HFFc6 (cell line): ENCODE measurements around the gene GABRG3. TPM values are rescaled to one million over a fixed set of nuclear protein-coding genes. Genes with fewer than 3 reads are reported as not detected.

Experiments
- DNase-seq: peaks from one replicate; pipeline ENCODE4 v3.0.0-alpha.2; 2018
- H3K27ac Mint-ChIP-seq: 2 replicates; pipeline ENCODE4 v1.8.0; 2020; ENCODE audit warnings: mild to moderate bottlenecking, mixed read lengths
- H3K27me3 Mint-ChIP-seq: 2 replicates; pipeline ENCODE4 v1.8.0; 2021; ENCODE audit warnings: mild to moderate bottlenecking, moderate library complexity, mixed read lengths; ENCODE audit not compliant: insufficient read depth
- H3K36me3 Mint-ChIP-seq: 2 replicates; pipeline ENCODE4 v1.8.0; 2021; ENCODE audit warnings: low read depth, mixed read lengths
- H3K4me1 Mint-ChIP-seq: 2 replicates; pipeline ENCODE4 v1.8.0; 2020; ENCODE audit warnings: low read depth, mixed read lengths
- H3K4me3 Mint-ChIP-seq: 2 replicates; pipeline ENCODE4 v1.8.0; 2020; ENCODE audit warnings: mild to moderate bottlenecking, moderate library complexity, mixed read lengths
- H3K9me3 Mint-ChIP-seq: 2 replicates; pipeline ENCODE4 v1.8.0; 2020; ENCODE audit warnings: mild to moderate bottlenecking, mixed read lengths
- CTCF ChIP-seq: fragments of 200-600 bp; sonication (generic); IDR thresholded peaks from 2 replicates; pipeline ENCODE4 v1.5.0; 2021; ENCODE audit warnings: antibody characterized with exemption, mild to moderate bottlenecking
- total RNA-seq, 6 experiments: library from RNA; stranded (reverse); fragmentation: NEBNext Ultra II Directional; extraction: Animal tissue kit (Norgen Biotek cat#: 25700); gene quantifications; 2 replicates in 1 of 6; 3 replicates in 5 of 6; pipeline ENCODE4 v1.2.3, GENCODE V29; 2021

Gene GABRG3
- total RNA-seq, 6 experiments from 2014 or later, result not detected

GRCh38 chr15:27111323-27111722, 140.3 kb downstream of the GABRG3 start:
- no peaks in the 10 kb centered on the region for H3K36me3 Mint-ChIP-seq
- no peaks in the 10 kb centered on the region; the same call in none of the 2 replicates for H3K27me3 Mint-ChIP-seq
- peaks cover 52% of the 10 kb centered on the region for H3K9me3 Mint-ChIP-seq
- no peak for DNase-seq
- H3K27ac Mint-ChIP-seq, result no peak overlapping the region
- no peaks in the 10 kb centered on the region for H3K4me1 Mint-ChIP-seq
- H3K4me3 Mint-ChIP-seq, result no peak overlapping the region
- TF ChIP-seq CTCF, result no peak

DNA sequence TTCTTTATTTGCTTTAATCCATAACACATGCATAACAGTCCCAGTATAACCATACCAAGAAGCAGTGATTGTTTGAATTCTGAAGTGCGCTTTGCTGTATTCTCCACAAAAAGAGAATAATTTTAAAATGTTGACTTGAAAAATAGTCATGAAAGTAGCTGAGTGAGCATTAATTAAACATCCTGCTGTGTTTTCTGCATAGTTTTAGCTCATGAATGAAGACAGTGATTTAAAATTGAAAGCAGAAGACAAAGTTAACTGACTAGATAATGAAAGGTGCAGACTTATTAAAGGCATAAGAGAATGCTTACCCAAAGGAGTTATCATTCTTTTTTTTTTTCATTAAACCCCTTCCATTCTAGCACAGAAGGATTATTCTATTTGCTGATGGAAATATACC, 143.5 kb downstream of the GABRG3 start:
- Mint-ChIP-seq H3K9me3 (peaks cover 51% of the 10 kb centered on the region), H3K27me3 (no peaks in the 10 kb centered on the region; the same call in none of the 2 replicates), H3K4me1 (no peaks in the 10 kb centered on the region), H3K4me3 (no peak overlapping the region), H3K27ac (no peak overlapping the region), H3K36me3 (no peaks in the 10 kb centered on the region)
- no peak for TF ChIP-seq CTCF
- no peak for DNase-seq

- no peak for TF ChIP-seq CTCF
- no peaks in the 10 kb centered on the region for H3K36me3 Mint-ChIP-seq
- peaks cover 46% of the 10 kb centered on the region for H3K9me3 Mint-ChIP-seq
- H3K4me3 Mint-ChIP-seq, result no peak overlapping the region
- no peak for DNase-seq
- H3K27me3 Mint-ChIP-seq, result no peaks in the 10 kb centered on the region; the same call in 1 of the 2 replicates
- no peak overlapping the region for H3K27ac Mint-ChIP-seq
- no peaks in the 10 kb centered on the region for H3K4me1 Mint-ChIP-seq
These were observed 148.8 kb downstream of the GABRG3 start for GRCh38 chr15:27119695-27120266.

DNA sequence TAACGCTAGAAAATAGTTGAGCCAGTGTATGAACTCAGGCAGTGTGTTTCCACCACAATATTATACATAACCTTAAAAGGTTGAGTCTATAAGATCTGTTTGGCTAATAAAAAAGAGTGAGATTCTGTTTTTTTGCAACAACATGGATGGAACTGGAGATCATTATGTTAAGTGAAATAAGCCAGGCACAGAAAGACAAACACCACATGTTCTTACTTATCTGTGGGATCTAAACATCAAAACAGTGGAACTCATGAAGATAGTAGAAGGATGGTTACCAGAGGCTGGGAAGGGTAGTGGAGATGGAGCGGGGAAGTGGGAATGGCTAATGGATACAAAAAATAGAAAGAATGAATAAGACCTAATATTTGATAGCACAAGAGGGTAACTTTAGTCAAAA, 150.7 kb downstream of the GABRG3 start:
- Mint-ChIP-seq H3K4me1 (no peaks in the 10 kb centered on the region), H3K36me3 (no peaks in the 10 kb centered on the region), H3K27ac (no peak overlapping the region), H3K4me3 (no peak overlapping the region), H3K27me3 (no peaks in the 10 kb centered on the region; the same call in 1 of the 2 replicates), H3K9me3 (peaks cover 54% of the 10 kb centered on the region)
- no peak for DNase-seq
- TF ChIP-seq CTCF, result no peak

GRCh38 chr15:27123291-27123690, 152.3 kb downstream of the GABRG3 start:
- Mint-ChIP-seq H3K27me3 (no peaks in the 10 kb centered on the region), H3K36me3 (no peaks in the 10 kb centered on the region), H3K4me1 (no peaks in the 10 kb centered on the region), H3K4me3 (no peak overlapping the region), H3K27ac (no peak overlapping the region), H3K9me3 (peaks cover 65% of the 10 kb centered on the region)
- DNase-seq, result no peak
- TF ChIP-seq CTCF, result no peak

DNA sequence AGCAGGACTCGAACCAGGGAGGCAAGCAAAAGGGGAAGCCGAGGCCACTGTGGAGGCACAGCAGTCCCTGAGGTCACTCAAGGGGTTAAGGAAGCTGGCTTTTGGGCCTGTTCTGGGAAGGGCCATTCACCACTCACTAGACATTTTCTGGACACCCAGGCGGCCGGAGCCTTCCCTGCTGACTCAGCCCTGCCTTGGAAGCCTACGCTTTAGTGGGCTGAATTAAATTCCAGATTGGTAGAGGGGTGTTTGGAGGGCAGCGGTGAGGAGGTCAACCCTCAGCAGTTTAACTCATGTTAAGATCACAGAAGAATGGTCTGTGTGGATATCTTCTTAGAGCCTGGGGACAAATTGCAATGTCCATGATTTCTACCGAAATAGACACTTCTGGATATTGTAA, 152.8 kb downstream of the GABRG3 start:
- Mint-ChIP-seq H3K27me3 (no peaks in the 10 kb centered on the region), H3K4me3 (no peak overlapping the region), H3K9me3 (peaks cover 68% of the 10 kb centered on the region), H3K4me1 (no peaks in the 10 kb centered on the region), H3K27ac (no peak overlapping the region), H3K36me3 (no peaks in the 10 kb centered on the region)
- TF ChIP-seq CTCF, result no peak
- no peak for DNase-seq
